GM23338 (cell line): Measurements from ENCODE around the gene TPP2. TPM values are rescaled to one million over a fixed set of nuclear protein-coding genes. Genes with fewer than 3 reads are reported as not detected.

ENCODE experiments used
- ATAC-seq: fragments of 200-7000 bp; cut with Tn5 transposase; 3 replicates; pipeline ENCODE4 v1.9.1; 2020
- DNase-seq: peaks from one replicate; pipeline ENCODE4 v3.0.0-alpha.2; 2015; ENCODE audit warnings: low spot score
- H2AFZ ChIP-seq: fragments of 200-600 bp; sonication (generic); 2 replicates; pipeline ENCODE4 v1.8.0; 2016; ENCODE audit warnings: antibody characterized with exemption, mild to moderate bottlenecking, moderate library complexity
- H3F3A ChIP-seq: fragments of 200-600 bp; sonication (generic); replicated peaks from 2 replicates; pipeline ENCODE4 v1.8.0; 2017; ENCODE audit warnings: antibody characterized with exemption, mixed run types, low read depth
- H3K27ac ChIP-seq: fragments of 200-600 bp; sonication (generic); 2 replicates; pipeline ENCODE4 v1.6.1; 2016; ENCODE audit warnings: low read depth
- H3K27me3 ChIP-seq: fragments of 200-600 bp; sonication (generic); 2 replicates; pipeline ENCODE4 v1.8.0; 2016; ENCODE audit warnings: mild to moderate bottlenecking, mixed run types, moderate library complexity; ENCODE audit not compliant: insufficient read depth
- H3K36me3 ChIP-seq: fragments of 200-600 bp; sonication (generic); 2 replicates; pipeline ENCODE4 v1.8.0; 2016; ENCODE audit warnings: mild to moderate bottlenecking; ENCODE audit not compliant: insufficient read depth
- H3K4me1 ChIP-seq: fragments of 200-600 bp; sonication (generic); 2 replicates; pipeline ENCODE4 v1.8.0; 2016; ENCODE audit warnings: mild to moderate bottlenecking, moderate library complexity; ENCODE audit not compliant: insufficient read depth
- H3K4me2 ChIP-seq: fragments of 200-600 bp; sonication (generic); 2 replicates; pipeline ENCODE4 v1.7.1; 2017; ENCODE audit warnings: mixed run types
- H3K4me3 ChIP-seq: fragments of 200-600 bp; sonication (generic); 2 replicates; pipeline ENCODE4 v1.6.1; 2016; ENCODE audit warnings: mixed run types
- H3K79me2 ChIP-seq: fragments of 200-600 bp; sonication (generic); replicated peaks from 2 replicates; pipeline ENCODE4 v1.8.0; 2017; ENCODE audit warnings: mild to moderate bottlenecking; ENCODE audit not compliant: insufficient read depth
- H3K9me2 ChIP-seq: fragments of 200-600 bp; sonication (generic); 2 replicates; pipeline ENCODE4 v1.8.0; 2017; ENCODE audit not compliant: insufficient read depth
- H4K20me1 ChIP-seq: fragments of 200-600 bp; sonication (generic); replicated peaks from 2 replicates; pipeline ENCODE4 v1.8.0; 2017; ENCODE audit warnings: mild to moderate bottlenecking; ENCODE audit not compliant: insufficient read depth
- H3K27ac Mint-ChIP-seq: 2 replicates; pipeline ENCODE4 v1.8.0; 2020; ENCODE audit warnings: inconsistent platforms, mild to moderate bottlenecking, moderate library complexity, mixed read lengths
- H3K27me3 Mint-ChIP-seq: 3 replicates; pipeline ENCODE4 v1.8.0; 2022; ENCODE audit warnings: low read depth, mild to moderate bottlenecking, moderate library complexity, mixed read lengths, inconsistent platforms; ENCODE audit not compliant: insufficient read depth, poor library complexity
- H3K36me3 Mint-ChIP-seq: 3 replicates; pipeline ENCODE4 v1.8.0; 2021; ENCODE audit warnings: low read depth, mild to moderate bottlenecking, inconsistent platforms, moderate library complexity, mixed read lengths
- H3K4me1 Mint-ChIP-seq: 3 replicates; pipeline ENCODE4 v1.8.0; 2020; ENCODE audit warnings: mild to moderate bottlenecking, inconsistent platforms, mixed read lengths
- H3K4me3 Mint-ChIP-seq: 3 replicates; pipeline ENCODE4 v1.8.0; 2021; ENCODE audit warnings: moderate library complexity, mild to moderate bottlenecking, inconsistent platforms, mixed read lengths
- H3K9me3 Mint-ChIP-seq: 3 replicates; pipeline ENCODE4 v1.8.0; 2020; ENCODE audit warnings: moderate library complexity, mild to moderate bottlenecking, inconsistent platforms, mixed read lengths
- CTCF ChIP-seq, 2 experiments: fragments of 200-600 bp in 1 of 2; sonication (generic) in 1 of 2; conservative IDR thresholded peaks; 2 replicates each; pipeline versions ENCODE4 v1.5.1 to v1.6.1; 2016 to 2017; ENCODE audit warnings: antibody characterized with exemption in 2 of 2, low read depth in 2 of 2, mild to moderate bottlenecking in 2 of 2, moderate library complexity in 1 of 2
- EZH2phosphoT487 ChIP-seq: fragments of 200-600 bp; sonication (generic); IDR thresholded peaks from one replicate; pipeline ENCODE4 v1.8.1; 2018; ENCODE audit warnings: antibody characterized with exemption; ENCODE audit not compliant: unreplicated experiment
- JUNB ChIP-seq: IDR thresholded peaks from one replicate; pipeline ENCODE4 v1.6.1; 2016; ENCODE audit warnings: antibody characterized with exemption; ENCODE audit not compliant: unreplicated experiment
- polyA plus RNA-seq: library from polyadenylated mRNA; unstranded; fragments of >200 nt; fragmentation: Nextera tagmentation; extraction: Ambion mirVana; gene quantifications from 2 replicates; pipeline ENCODE4 v1.2.1, GENCODE V29; 2016
- total RNA-seq: library from RNA; depleted of rRNA; stranded (reverse); fragments of >200 nt; shearing (Covaris generic); gene quantifications from 2 replicates; pipeline ENCODE4 v1.2.3, GENCODE V29; 2014
- TF ChIP-seq, protein P1 (sequence below): fragments of 250-450 bp; sonication (Bioruptor Pico); IDR thresholded peaks from 2 replicates; pipeline ENCODE4 v1.5.0; 2020; ENCODE audit warnings: mild to moderate bottlenecking, moderate library complexity
- TF ChIP-seq, protein P2 (sequence below): IDR thresholded peaks from 2 replicates; pipeline ENCODE4 v1.6.1; 2016; ENCODE audit warnings: antibody characterized with exemption

The TPP2 gene
- total and polyA plus RNA-seq, 2 experiments from 2014 or later, result 56.6 to 111 TPM

DNA sequence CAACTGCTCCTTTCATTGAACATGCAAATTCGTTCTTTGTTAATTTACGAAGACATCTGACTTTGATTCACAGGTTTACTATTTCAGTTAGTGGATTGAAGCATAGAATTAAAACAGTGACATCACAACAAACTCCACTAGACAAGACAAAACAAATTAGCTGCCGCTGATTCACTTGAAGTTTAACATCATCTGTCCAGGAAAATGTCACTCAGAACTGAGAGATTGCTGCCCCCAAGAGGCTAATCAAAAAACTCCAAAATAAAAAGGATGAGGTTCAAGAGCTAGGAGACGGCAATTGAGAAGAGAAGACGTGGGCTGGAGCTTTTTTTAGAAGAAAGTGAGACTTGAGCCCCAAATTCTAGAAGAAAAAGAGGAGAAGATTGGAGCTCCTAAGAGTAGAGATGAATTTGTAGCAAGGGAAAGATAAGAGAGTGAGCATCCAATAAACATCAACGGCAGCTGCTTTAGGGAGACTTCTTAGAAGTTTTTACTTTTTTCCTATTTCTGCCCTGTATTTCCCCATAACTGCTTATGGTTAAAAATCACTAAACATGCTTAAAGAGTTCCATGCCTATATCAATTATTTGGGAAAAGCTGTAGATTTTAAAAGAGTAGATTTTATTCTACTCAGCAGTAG is 40.8 kb upstream of the TPP2 start (continued):
- TF ChIP-seq, protein P1, sequence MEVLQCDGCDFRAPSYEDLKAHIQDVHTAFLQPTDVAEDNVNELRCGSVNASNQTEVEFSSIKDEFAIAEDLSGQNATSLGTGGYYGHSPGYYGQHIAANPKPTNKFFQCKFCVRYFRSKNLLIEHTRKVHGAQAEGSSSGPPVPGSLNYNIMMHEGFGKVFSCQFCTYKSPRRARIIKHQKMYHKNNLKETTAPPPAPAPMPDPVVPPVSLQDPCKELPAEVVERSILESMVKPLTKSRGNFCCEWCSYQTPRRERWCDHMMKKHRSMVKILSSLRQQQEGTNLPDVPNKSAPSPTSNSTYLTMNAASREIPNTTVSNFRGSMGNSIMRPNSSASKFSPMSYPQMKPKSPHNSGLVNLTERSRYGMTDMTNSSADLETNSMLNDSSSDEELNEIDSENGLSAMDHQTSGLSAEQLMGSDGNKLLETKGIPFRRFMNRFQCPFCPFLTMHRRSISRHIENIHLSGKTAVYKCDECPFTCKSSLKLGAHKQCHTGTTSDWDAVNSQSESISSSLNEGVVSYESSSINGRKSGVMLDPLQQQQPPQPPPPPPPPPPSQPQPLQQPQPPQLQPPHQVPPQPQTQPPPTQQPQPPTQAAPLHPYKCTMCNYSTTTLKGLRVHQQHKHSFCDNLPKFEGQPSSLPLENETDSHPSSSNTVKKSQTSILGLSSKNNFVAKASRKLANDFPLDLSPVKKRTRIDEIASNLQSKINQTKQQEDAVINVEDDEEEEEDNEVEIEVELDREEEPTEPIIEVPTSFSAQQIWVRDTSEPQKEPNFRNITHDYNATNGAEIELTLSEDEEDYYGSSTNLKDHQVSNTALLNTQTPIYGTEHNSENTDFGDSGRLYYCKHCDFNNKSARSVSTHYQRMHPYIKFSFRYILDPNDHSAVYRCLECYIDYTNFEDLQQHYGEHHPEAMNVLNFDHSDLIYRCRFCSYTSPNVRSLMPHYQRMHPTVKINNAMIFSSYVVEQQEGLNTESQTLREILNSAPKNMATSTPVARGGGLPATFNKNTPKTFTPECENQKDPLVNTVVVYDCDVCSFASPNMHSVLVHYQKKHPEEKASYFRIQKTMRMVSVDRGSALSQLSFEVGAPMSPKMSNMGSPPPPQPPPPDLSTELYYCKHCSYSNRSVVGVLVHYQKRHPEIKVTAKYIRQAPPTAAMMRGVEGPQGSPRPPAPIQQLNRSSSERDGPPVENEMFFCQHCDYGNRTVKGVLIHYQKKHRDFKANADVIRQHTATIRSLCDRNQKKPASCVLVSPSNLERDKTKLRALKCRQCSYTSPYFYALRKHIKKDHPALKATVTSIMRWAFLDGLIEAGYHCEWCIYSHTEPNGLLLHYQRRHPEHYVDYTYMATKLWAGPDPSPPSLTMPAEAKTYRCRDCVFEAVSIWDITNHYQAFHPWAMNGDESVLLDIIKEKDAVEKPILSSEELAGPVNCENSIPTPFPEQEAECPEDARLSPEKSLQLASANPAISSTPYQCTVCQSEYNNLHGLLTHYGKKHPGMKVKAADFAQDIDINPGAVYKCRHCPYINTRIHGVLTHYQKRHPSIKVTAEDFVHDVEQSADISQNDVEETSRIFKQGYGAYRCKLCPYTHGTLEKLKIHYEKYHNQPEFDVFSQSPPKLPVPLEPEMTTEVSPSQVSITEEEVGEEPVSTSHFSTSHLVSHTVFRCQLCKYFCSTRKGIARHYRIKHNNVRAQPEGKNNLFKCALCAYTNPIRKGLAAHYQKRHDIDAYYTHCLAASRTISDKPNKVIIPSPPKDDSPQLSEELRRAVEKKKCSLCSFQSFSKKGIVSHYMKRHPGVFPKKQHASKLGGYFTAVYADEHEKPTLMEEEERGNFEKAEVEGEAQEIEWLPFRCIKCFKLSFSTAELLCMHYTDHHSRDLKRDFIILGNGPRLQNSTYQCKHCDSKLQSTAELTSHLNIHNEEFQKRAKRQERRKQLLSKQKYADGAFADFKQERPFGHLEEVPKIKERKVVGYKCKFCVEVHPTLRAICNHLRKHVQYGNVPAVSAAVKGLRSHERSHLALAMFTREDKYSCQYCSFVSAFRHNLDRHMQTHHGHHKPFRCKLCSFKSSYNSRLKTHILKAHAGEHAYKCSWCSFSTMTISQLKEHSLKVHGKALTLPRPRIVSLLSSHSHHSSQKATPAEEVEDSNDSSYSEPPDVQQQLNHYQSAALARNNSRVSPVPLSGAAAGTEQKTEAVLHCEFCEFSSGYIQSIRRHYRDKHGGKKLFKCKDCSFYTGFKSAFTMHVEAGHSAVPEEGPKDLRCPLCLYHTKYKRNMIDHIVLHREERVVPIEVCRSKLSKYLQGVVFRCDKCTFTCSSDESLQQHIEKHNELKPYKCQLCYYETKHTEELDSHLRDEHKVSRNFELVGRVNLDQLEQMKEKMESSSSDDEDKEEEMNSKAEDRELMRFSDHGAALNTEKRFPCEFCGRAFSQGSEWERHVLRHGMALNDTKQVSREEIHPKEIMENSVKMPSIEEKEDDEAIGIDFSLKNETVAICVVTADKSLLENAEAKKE (CRISPR knock-in tag), result no peak
- TF ChIP-seq JUNB (no peak), CTCF (conservative IDR thresholded peaks at IDR 0.05; ENCODE audit: low read depth in 2 of 2) (peak; percentile 61 to 71)

GRCh38 chr13:102556806-102557205 is 40.0 kb upstream of the TPP2 start:
- H3K9me3 Mint-ChIP-seq, result no peaks in the 10 kb centered on the region
- no peaks in the 10 kb centered on the region; the same call in 1 of the 3 replicates for H3K4me1 Mint-ChIP-seq
- Histone ChIP-seq H3K4me3 (no peak overlapping the region), H4K20me1 (no peaks in the 10 kb centered on the region), H2AFZ (no peak overlapping the region), H3F3A (no peaks in the 10 kb centered on the region), H3K27me3 (no peaks in the 10 kb centered on the region), H3K27ac (no peak overlapping the region), H3K4me1 (no peaks in the 10 kb centered on the region), H3K4me2 (no peak overlapping the region), H3K79me2 (no peaks in the 10 kb centered on the region), H3K9me2 (no peaks in the 10 kb centered on the region), H3K36me3 (no peaks in the 10 kb centered on the region)
- H3K36me3 Mint-ChIP-seq, result no peaks in the 10 kb centered on the region
- ATAC-seq (no peak), DNase-seq (no peak)
- H3K4me3 Mint-ChIP-seq, result no peak overlapping the region
- H3K27me3 Mint-ChIP-seq, result peaks cover 2% of the 10 kb centered on the region
- no peak overlapping the region for H3K27ac Mint-ChIP-seq
- TF ChIP-seq, protein P1 (CRISPR knock-in tag), result no peak
- TF ChIP-seq, protein P2, sequence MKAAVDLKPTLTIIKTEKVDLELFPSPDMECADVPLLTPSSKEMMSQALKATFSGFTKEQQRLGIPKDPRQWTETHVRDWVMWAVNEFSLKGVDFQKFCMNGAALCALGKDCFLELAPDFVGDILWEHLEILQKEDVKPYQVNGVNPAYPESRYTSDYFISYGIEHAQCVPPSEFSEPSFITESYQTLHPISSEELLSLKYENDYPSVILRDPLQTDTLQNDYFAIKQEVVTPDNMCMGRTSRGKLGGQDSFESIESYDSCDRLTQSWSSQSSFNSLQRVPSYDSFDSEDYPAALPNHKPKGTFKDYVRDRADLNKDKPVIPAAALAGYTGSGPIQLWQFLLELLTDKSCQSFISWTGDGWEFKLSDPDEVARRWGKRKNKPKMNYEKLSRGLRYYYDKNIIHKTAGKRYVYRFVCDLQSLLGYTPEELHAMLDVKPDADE, result no peak
- no peak for TF ChIP-seq EZH2phosphoT487
